CD4-positive, alpha-beta T cell (primary cell): ENCODE data around the gene EZR. TPM values are rescaled to one million over a fixed set of nuclear protein-coding genes. Genes with fewer than 3 reads are reported as not detected.

Experiments used
- ATAC-seq: fragments of 200-7000 bp; cut with Tn5 transposase; one replicate; pipeline ENCODE4 v1.10.0; 2022; ENCODE audit warnings: mild to moderate bottlenecking; ENCODE audit not compliant: poor library complexity
- CTCF ChIA-PET: fragments of 350-600 bp; sonication (Branson Sonifier 250); formaldehyde crosslinking; loops from one replicate; lab custom pipeline; 2021; ENCODE audit warnings: antibody characterized with exemption, inconsistent platforms; lab: Charles Lee
- POLR2A ChIA-PET: fragments of 350-600 bp; sonication (Branson Sonifier 250); formaldehyde crosslinking; loops from one replicate; lab custom pipeline; 2021; ENCODE audit warnings: antibody characterized with exemption, inconsistent platforms; lab: Charles Lee
- DNase-seq, 14 experiments: peaks; one replicate each; pipeline ENCODE4 v3.0.0-alpha.2; 2013 to 2020; ENCODE audit warnings: mixed read lengths in 2 of 14
- H3K27ac ChIP-seq, 2 donors: one replicate each; pipeline versions ENCODE4 v1.5.1 to v1.7.0; 2013; ENCODE audit warnings: low read length in 2 of 2, low read depth in 1 of 2, mild to moderate bottlenecking in 1 of 2
- H3K27me3 ChIP-seq, 2 experiments: 1 replicate in 1 of 2; 2 replicates in 1 of 2; pipeline versions ENCODE4 v1.6.1 to v1.7.0; 2013; ENCODE audit warnings: low read length in 2 of 2, control low read depth in 1 of 2, mild to moderate bottlenecking in 1 of 2, moderate library complexity in 1 of 2; ENCODE audit not compliant: insufficient read depth in 2 of 2, control insufficient read depth in 1 of 2
- H3K36me3 ChIP-seq: one replicate; pipeline ENCODE4 v1.6.1; 2013; ENCODE audit warnings: low read length, control low read depth; ENCODE audit not compliant: insufficient read depth
- H3K4me1 ChIP-seq: one replicate; pipeline ENCODE4 v1.6.1; 2013; ENCODE audit warnings: low read length, control low read depth; ENCODE audit not compliant: insufficient read depth
- H3K4me3 ChIP-seq: one replicate; pipeline ENCODE4 v1.5.1; 2013; ENCODE audit warnings: mild to moderate bottlenecking, low read length, moderate library complexity
- H3K9me3 ChIP-seq, 2 experiments: 1 replicate in 1 of 2; 2 replicates in 1 of 2; pipeline versions ENCODE4 v1.6.1 to v1.7.0; 2013; ENCODE audit warnings: low read length in 2 of 2, mild to moderate bottlenecking in 2 of 2, control low read depth in 1 of 2, moderate library complexity in 1 of 2; ENCODE audit not compliant: control insufficient read depth in 1 of 2, insufficient read depth in 1 of 2
- H3K27ac Mint-ChIP-seq: one replicate; pipeline ENCODE4 v1.8.0; 2020; ENCODE audit warnings: mixed read lengths
- H3K27me3 Mint-ChIP-seq: one replicate; pipeline ENCODE4 v1.8.0; 2021; ENCODE audit warnings: mixed read lengths
- H3K36me3 Mint-ChIP-seq: one replicate; pipeline ENCODE4 v1.8.0; 2021; ENCODE audit warnings: low read depth, mixed read lengths
- H3K4me1 Mint-ChIP-seq: one replicate; pipeline ENCODE4 v1.8.0; 2021; ENCODE audit warnings: low read depth, mixed read lengths
- H3K4me3 Mint-ChIP-seq: one replicate; pipeline ENCODE4 v1.8.0; 2020; ENCODE audit warnings: mild to moderate bottlenecking, mixed read lengths
- H3K9me3 Mint-ChIP-seq: one replicate; pipeline ENCODE4 v1.8.0; 2020; ENCODE audit warnings: mixed read lengths
- CTCF ChIP-seq: fragments of 200-600 bp; IDR thresholded peaks from one replicate; pipeline ENCODE4 v1.8.0; 2022; ENCODE audit warnings: antibody characterized with exemption, mild to moderate bottlenecking
- intact Hi-C, 2 experiments: fragments of 100-400 bp; cut with DNase I in 1 of 2; cut with micrococcal nuclease in 1 of 2; formaldehyde crosslinking; loops; one replicate each; pipeline versions ENCODE4 v1.15.1 to v1.9.0; 2023 to 2025; cut with DNase I, micrococcal nuclease
- total RNA-seq, 174 experiments: library from RNA in 2 of 174; stranded (reverse) in 2 of 174; gene quantifications; one replicate each; pipeline ENCODE4 v1.2.3 and lab custom pipeline; 2021 to 2026

EZR gene
- total RNA-seq, 2 experiments from 2014 or later, result 434 to 449 TPM

GRCh38 chr6:158765499-158766068 lies 53.6 kb downstream of the EZR start:
- peak in 1 of 14 experiments; percentile 53 for DNase-seq
- no peak overlapping the region for H3K27ac ChIP-seq
- ATAC-seq, result peak; percentile 10
- H3K9me3 ChIP-seq, result peaks cover 0 to 8% of the 10 kb centered on the region in 2 experiments
- Mint-ChIP-seq H3K4me1 (peaks cover 6% of the 10 kb centered on the region), H3K4me3 (peak overlapping the region; percentile 62), H3K27me3 (peaks cover 8% of the 10 kb centered on the region), H3K9me3 (no peaks in the 10 kb centered on the region), H3K27ac (peak overlapping the region; percentile 85), H3K36me3 (peaks cover 96% of the 10 kb centered on the region)
- ChIA-PET POLR2A (no interaction called here), CTCF (interaction anchor here (0.6 to 1.7 kb wide), 3 partner anchors 16 to 207 kb away, joined by 3 to 5 read pairs (median 4); no protein-coding TSS in a partner anchor)
- H3K36me3 ChIP-seq, result peaks cover 92% of the 10 kb centered on the region
- intact Hi-C loops, result no loop called here
- no peak for TF ChIP-seq CTCF
- H3K27me3 ChIP-seq, result no peaks in the 10 kb centered on the region
- H3K4me1 ChIP-seq, result peaks cover 2% of the 10 kb centered on the region
- H3K4me3 ChIP-seq, result no peak overlapping the region

GRCh38 chr6:158764926-158765325 lies 54.2 kb downstream of the EZR start:
- ATAC-seq (peak; percentile 14), DNase-seq (peak in 2 of 14 experiments; percentile 31 to 52)
- CTCF ChIA-PET, result interaction anchor here (1.1 to 1.7 kb wide), 2 partner anchors 197 to 208 kb away, joined by 4 to 5 read pairs; no protein-coding TSS in a partner anchor
- Histone ChIP-seq H3K27ac (no peak overlapping the region), H3K4me1 (no peaks in the 10 kb centered on the region), H3K27me3 (no peaks in the 10 kb centered on the region), H3K9me3 (peaks cover 0 to 8% of the 10 kb centered on the region in 2 experiments), H3K36me3 (peaks cover 89% of the 10 kb centered on the region), H3K4me3 (no peak overlapping the region)
- TF ChIP-seq CTCF, result no peak
- Mint-ChIP-seq H3K27me3 (peaks cover 8% of the 10 kb centered on the region), H3K27ac (peak overlapping the region; percentile 85), H3K4me3 (peak overlapping the region; percentile 73), H3K9me3 (no peaks in the 10 kb centered on the region), H3K4me1 (no peaks in the 10 kb centered on the region), H3K36me3 (peaks cover 92% of the 10 kb centered on the region)
- intact Hi-C loops, result no loop called here
- POLR2A ChIA-PET, result no interaction called here

GRCh38 chr6:158764183-158764849 lies 54.9 kb downstream of the EZR start:
- Histone ChIP-seq H3K27me3 (no peaks in the 10 kb centered on the region), H3K4me1 (no peaks in the 10 kb centered on the region), H3K27ac (no peak overlapping the region), H3K4me3 (no peak overlapping the region), H3K36me3 (peaks cover 84% of the 10 kb centered on the region), H3K9me3 (peaks cover 0 to 8% of the 10 kb centered on the region in 2 experiments)
- H3K9me3 Mint-ChIP-seq, result no peaks in the 10 kb centered on the region
- TF ChIP-seq CTCF, result no peak
- CTCF ChIA-PET, result interaction anchor here (0.9 to 1.7 kb wide), 2 partner anchors 105 to 208 kb away, joined by 3 to 5 read pairs; no protein-coding TSS in a partner anchor
- H3K27me3 Mint-ChIP-seq, result peaks cover 8% of the 10 kb centered on the region
- POLR2A ChIA-PET, result interaction anchor here (0.7 kb wide), 1 partner anchor 16 kb away, joined by 3 read pairs; no protein-coding TSS in a partner anchor
- ATAC-seq (peak; percentile 9), DNase-seq (peak in 2 of 14 experiments; percentile 29 to 47)
- H3K36me3 Mint-ChIP-seq, result peaks cover 86% of the 10 kb centered on the region
- H3K27ac Mint-ChIP-seq, result peak overlapping the region; percentile 85
- H3K4me1 Mint-ChIP-seq, result no peaks in the 10 kb centered on the region
- intact Hi-C loops, result no loop called here
- H3K4me3 Mint-ChIP-seq, result peak overlapping the region; percentile 73
